AG04449 (cell line): ENCODE measurements around the gene OTX2.

Source experiments
- CTCF ChIA-PET: fragments of 350-600 bp; formaldehyde crosslinking; extraction: SDS; loops from one replicate; lab custom pipeline; 2021; ENCODE audit warnings: antibody characterized with exemption; lab: Yijun Ruan, JAX
- POLR2A ChIA-PET: fragments of 400-600, 350-600 bp; formaldehyde crosslinking; extraction: SDS; loops from one replicate; lab custom pipeline; 2020; ENCODE audit warnings: antibody characterized with exemption, inconsistent platforms; lab: Yijun Ruan, JAX
- DNase-seq: peaks from one replicate; pipeline ENCODE4 v3.0.0-alpha.2; 2010; ENCODE audit warnings: low read depth, low spot score
- H3K4me3 ChIP-seq: 2 replicates; pipeline ENCODE4 v1.5.1; 2011; ENCODE audit warnings: low read depth, mild to moderate bottlenecking, control low read depth, low read length
- TF ChIP-seq, protein P1 (sequence below): IDR thresholded peaks from one replicate; pipeline ENCODE4 v1.5.1; 2011; ENCODE audit warnings: mild to moderate bottlenecking, moderate library complexity, low read length, control low read depth, inconsistent platforms; ENCODE audit not compliant: insufficient read depth; ENCODE audit errors: missing control alignments

The OTX2 gene

GRCh38 chr14:56808383-56809269, 1.7 kb downstream of the OTX2 start:
- no peak overlapping the region for H3K4me3 ChIP-seq
- DNase-seq: no peak
- ChIA-PET POLR2A (no interaction called here), CTCF (no interaction called here)
- TF ChIP-seq, protein P1, sequence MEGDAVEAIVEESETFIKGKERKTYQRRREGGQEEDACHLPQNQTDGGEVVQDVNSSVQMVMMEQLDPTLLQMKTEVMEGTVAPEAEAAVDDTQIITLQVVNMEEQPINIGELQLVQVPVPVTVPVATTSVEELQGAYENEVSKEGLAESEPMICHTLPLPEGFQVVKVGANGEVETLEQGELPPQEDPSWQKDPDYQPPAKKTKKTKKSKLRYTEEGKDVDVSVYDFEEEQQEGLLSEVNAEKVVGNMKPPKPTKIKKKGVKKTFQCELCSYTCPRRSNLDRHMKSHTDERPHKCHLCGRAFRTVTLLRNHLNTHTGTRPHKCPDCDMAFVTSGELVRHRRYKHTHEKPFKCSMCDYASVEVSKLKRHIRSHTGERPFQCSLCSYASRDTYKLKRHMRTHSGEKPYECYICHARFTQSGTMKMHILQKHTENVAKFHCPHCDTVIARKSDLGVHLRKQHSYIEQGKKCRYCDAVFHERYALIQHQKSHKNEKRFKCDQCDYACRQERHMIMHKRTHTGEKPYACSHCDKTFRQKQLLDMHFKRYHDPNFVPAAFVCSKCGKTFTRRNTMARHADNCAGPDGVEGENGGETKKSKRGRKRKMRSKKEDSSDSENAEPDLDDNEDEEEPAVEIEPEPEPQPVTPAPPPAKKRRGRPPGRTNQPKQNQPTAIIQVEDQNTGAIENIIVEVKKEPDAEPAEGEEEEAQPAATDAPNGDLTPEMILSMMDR: no peak

GRCh38 chr14:56808110-56808382, 2.2 kb downstream of the OTX2 start:
- ChIA-PET POLR2A (no interaction called here), CTCF (no interaction called here)
- TF ChIP-seq, protein P1: no peak
- no peak for DNase-seq
- no peak overlapping the region for H3K4me3 ChIP-seq

DNA sequence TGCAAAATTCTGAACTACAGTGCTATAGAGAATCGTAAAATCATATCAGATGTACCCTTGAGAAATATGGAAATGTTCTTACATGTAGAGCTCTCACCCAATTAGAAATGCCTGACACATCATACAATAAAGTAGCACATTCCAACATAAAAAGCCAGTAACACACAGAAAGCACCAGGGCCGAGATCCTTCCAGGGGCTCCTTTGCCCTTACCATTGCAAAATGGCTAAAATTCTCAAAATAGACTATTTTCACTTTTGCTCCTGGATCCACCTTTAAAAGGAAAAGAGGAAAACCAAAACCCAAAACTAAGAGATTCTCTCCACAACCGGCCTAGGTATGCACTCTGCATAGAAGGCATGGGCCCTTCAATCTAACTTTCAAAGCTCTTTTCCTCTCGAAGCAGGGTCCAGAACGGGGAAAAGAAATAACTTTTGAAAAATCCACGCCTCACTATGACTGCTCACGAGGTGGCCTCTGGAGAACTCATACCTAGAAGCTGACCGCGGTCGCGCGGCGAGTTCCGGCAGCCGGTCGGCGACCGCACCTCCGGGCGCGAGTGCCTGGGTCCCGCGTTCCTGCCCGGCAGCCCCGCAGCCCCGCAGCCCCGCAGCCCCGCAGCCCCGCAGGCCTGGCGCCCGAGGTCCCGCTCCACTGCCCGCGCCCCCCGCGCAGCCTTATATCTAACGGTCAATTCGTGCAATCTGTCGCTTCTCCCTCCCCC, 2.7 kb downstream of the OTX2 start:
- POLR2A ChIA-PET: no interaction called here
- CTCF ChIA-PET: no interaction called here
- TF ChIP-seq, protein P1: no peak
- no peak for DNase-seq
- no peak overlapping the region for H3K4me3 ChIP-seq

- ChIA-PET POLR2A (no interaction called here), CTCF (no interaction called here)
- H3K4me3 ChIP-seq: no peak overlapping the region
- DNase-seq: no peak
- TF ChIP-seq, protein P1: no peak
Observed at GRCh38 chr14:56806760-56807159, 3.5 kb downstream of the OTX2 start.

GRCh38 chr14:56805992-56806727, 4.1 kb downstream of the OTX2 start:
- POLR2A ChIA-PET: no interaction called here
- TF ChIP-seq, protein P1: no peak
- CTCF ChIA-PET: no interaction called here
- H3K4me3 ChIP-seq: no peak overlapping the region
- DNase-seq: no peak
